Caco-2 (cell line): ENCODE data around the gene KHDC4. TPM values are rescaled to one million over a fixed set of nuclear protein-coding genes. Genes with fewer than 3 reads are reported as not detected.

ENCODE experiments used
- BruUV-seq: library from RNA; stranded (reverse); fragments of 400-500 nt; replicated peaks from 2 replicates; lab custom pipeline; 2021; lab: Mats Ljungman, UMichigan
- CTCF ChIA-PET: fragments of 300-600 bp; sonication (Branson Sonifier 250); formaldehyde crosslinking; loops from one replicate; lab custom pipeline; 2022; ENCODE audit warnings: antibody characterized with exemption; lab: Charles Lee
- POLR2A ChIA-PET: fragments of 300-600 bp; sonication (Branson Sonifier 250); formaldehyde crosslinking; loops from one replicate; lab custom pipeline; 2022; ENCODE audit warnings: antibody characterized with exemption; lab: Charles Lee
- DNase-seq, 2 experiments: peaks; one replicate each; pipeline versions ENCODE4 v3.0.0 to v3.0.0-alpha.2; 2020 to 2022
- H3K27me3 ChIP-seq: replicated peaks from 2 replicates; pipeline ENCODE4 v1.6.0; 2011; ENCODE audit warnings: low read length; ENCODE audit not compliant: control insufficient read depth, insufficient read depth
- H3K36me3 ChIP-seq: 2 replicates; pipeline ENCODE4 v1.5.1; 2011; ENCODE audit warnings: low read length; ENCODE audit not compliant: control insufficient read depth, insufficient read depth
- H3K4me1 ChIP-seq: fragments of 250-450 bp; sonication (Bioruptor Pico); 2 replicates; pipeline ENCODE4 v1.5.1; 2020; ENCODE audit warnings: mild to moderate bottlenecking
- H3K4me3 ChIP-seq: 2 replicates; pipeline ENCODE4 v1.5.1; 2011; ENCODE audit warnings: low read depth, mild to moderate bottlenecking, control low read depth, low read length
- H3K9me3 ChIP-seq: fragments of 250-450 bp; sonication (Bioruptor Pico); 2 replicates; pipeline ENCODE4 v1.5.1; 2020; ENCODE audit warnings: mild to moderate bottlenecking, moderate library complexity
- H3K27ac Mint-ChIP-seq: one replicate; pipeline ENCODE4 v1.8.0; 2022; ENCODE audit warnings: mixed read lengths; ENCODE audit not compliant: unreplicated experiment
- H3K27me3 Mint-ChIP-seq: one replicate; pipeline ENCODE4 v1.8.0; 2022; ENCODE audit warnings: mixed read lengths; ENCODE audit not compliant: insufficient read depth, unreplicated experiment
- H3K36me3 Mint-ChIP-seq: one replicate; pipeline ENCODE4 v1.8.0; 2022; ENCODE audit warnings: mild to moderate bottlenecking, mixed read lengths; ENCODE audit not compliant: insufficient read depth, unreplicated experiment
- H3K4me1 Mint-ChIP-seq: one replicate; pipeline ENCODE4 v1.8.0; 2022; ENCODE audit warnings: low read depth, mixed read lengths; ENCODE audit not compliant: unreplicated experiment
- H3K4me3 Mint-ChIP-seq: one replicate; pipeline ENCODE4 v1.8.0; 2022; ENCODE audit warnings: mild to moderate bottlenecking, moderate library complexity, mixed read lengths; ENCODE audit not compliant: unreplicated experiment
- H3K9me3 Mint-ChIP-seq: one replicate; pipeline ENCODE4 v1.8.0; 2022; ENCODE audit warnings: mixed read lengths; ENCODE audit not compliant: unreplicated experiment
- CTCF ChIP-seq, 2 experiments: fragments of 200-600 bp in 1 of 2; IDR thresholded peaks; 1 replicate in 1 of 2; 2 replicates in 1 of 2; pipeline versions ENCODE4 v1.5.1 to v1.8.0; 2011 to 2022; ENCODE audit warnings: antibody characterized with exemption in 1 of 2, control low read depth in 1 of 2, inconsistent platforms in 1 of 2, low read depth in 1 of 2, low read length in 1 of 2, mild to moderate bottlenecking in 1 of 2, moderate library complexity in 1 of 2; ENCODE audit not compliant: insufficient read depth in 1 of 2, severe bottlenecking in 1 of 2, unreplicated experiment in 1 of 2
- intact Hi-C: fragments of 100-400 bp; cut with micrococcal nuclease; formaldehyde crosslinking; loops from one replicate; pipeline ENCODE4 v1.10.0; 2022; ENCODE audit not compliant: unreplicated experiment
- total RNA-seq: library from RNA; stranded (reverse); gene quantifications from 2 replicates; pipeline ENCODE4 v1.2.3, GENCODE V29; 2022

KHDC4 gene
- total RNA-seq, 1 experiment from 2014 or later: 68.5 TPM

- CTCF ChIA-PET: no interaction called here
- intact Hi-C loops: no loop called here
- no peaks in the 10 kb centered on the region for H3K4me1 Mint-ChIP-seq
- peaks cover 6% of the 10 kb centered on the region for H3K36me3 Mint-ChIP-seq
- POLR2A ChIA-PET: no interaction called here
- H3K27me3 Mint-ChIP-seq: peaks cover 3% of the 10 kb centered on the region
- H3K9me3 Mint-ChIP-seq: no peaks in the 10 kb centered on the region
- H3K4me1 ChIP-seq: peaks cover 12% of the 10 kb centered on the region; the same call in 1 of the 2 replicates
- no peak for TF ChIP-seq CTCF (IDR thresholded peaks at IDR 0.05; ENCODE audit: insufficient read depth in 1 of 2, low read depth in 1 of 2, low read length in 1 of 2, severe bottlenecking in 1 of 2, unreplicated experiment in 1 of 2)
- H3K9me3 ChIP-seq: no peaks in the 10 kb centered on the region
- no peak overlapping the region for H3K4me3 Mint-ChIP-seq
- no peak overlapping the region for H3K27ac Mint-ChIP-seq
- no peaks in the 10 kb centered on the region for H3K36me3 ChIP-seq
- H3K27me3 ChIP-seq: no peaks in the 10 kb centered on the region
- no peak for DNase-seq
- no peak overlapping the region for H3K4me3 ChIP-seq
- no TSS peak for BruUV-seq
Observed at GRCh38 chr1:155880950-155881349, 53.3 kb downstream of the KHDC4 start.

- no peak overlapping the region for H3K4me3 ChIP-seq
- ChIA-PET POLR2A (interaction anchor here (0.5 kb wide), 1 partner anchor 55 kb away, joined by 4 read pairs; no protein-coding TSS in a partner anchor), CTCF (no interaction called here)
- no peaks in the 10 kb centered on the region for H3K9me3 Mint-ChIP-seq
- no peak for DNase-seq
- peaks cover 12% of the 10 kb centered on the region; the same call in 1 of the 2 replicates for H3K4me1 ChIP-seq
- TF ChIP-seq CTCF (IDR thresholded peaks at IDR 0.05; ENCODE audit: insufficient read depth in 1 of 2, low read depth in 1 of 2, low read length in 1 of 2, severe bottlenecking in 1 of 2, unreplicated experiment in 1 of 2): no peak
- intact Hi-C loops: no loop called here
- peaks cover 6% of the 10 kb centered on the region for H3K36me3 Mint-ChIP-seq
- H3K4me1 Mint-ChIP-seq: no peaks in the 10 kb centered on the region
- BruUV-seq: no TSS peak
- no peaks in the 10 kb centered on the region for H3K27me3 ChIP-seq
- H3K36me3 ChIP-seq: no peaks in the 10 kb centered on the region
- H3K27me3 Mint-ChIP-seq: peaks cover 3% of the 10 kb centered on the region
- H3K9me3 ChIP-seq: no peaks in the 10 kb centered on the region
- no peak overlapping the region for H3K4me3 Mint-ChIP-seq
- H3K27ac Mint-ChIP-seq: no peak overlapping the region
Observed at GRCh38 chr1:155880251-155880650, 54.0 kb downstream of the KHDC4 start.

- CTCF ChIA-PET: interaction anchor here (1.1 kb wide), 1 partner anchor 60 kb away, joined by 3 read pairs; no protein-coding TSS in a partner anchor
- Histone ChIP-seq H3K4me3 (no peak overlapping the region), H3K27me3 (no peaks in the 10 kb centered on the region), H3K36me3 (no peaks in the 10 kb centered on the region), H3K9me3 (no peaks in the 10 kb centered on the region), H3K4me1 (peaks cover 12% of the 10 kb centered on the region; the same call in 1 of the 2 replicates)
- Mint-ChIP-seq H3K27ac (no peak overlapping the region), H3K4me1 (no peaks in the 10 kb centered on the region), H3K36me3 (peaks cover 6% of the 10 kb centered on the region), H3K27me3 (peaks cover 3% of the 10 kb centered on the region), H3K9me3 (no peaks in the 10 kb centered on the region), H3K4me3 (no peak overlapping the region)
- POLR2A ChIA-PET: no interaction called here
- DNase-seq: no peak
- intact Hi-C loops: no loop called here
- no TSS peak for BruUV-seq
- no peak for TF ChIP-seq CTCF (IDR thresholded peaks at IDR 0.05; ENCODE audit: insufficient read depth in 1 of 2, low read depth in 1 of 2, low read length in 1 of 2, severe bottlenecking in 1 of 2, unreplicated experiment in 1 of 2)
Observed at GRCh38 chr1:155877945-155878344, 56.3 kb downstream of the KHDC4 start.
